Left lung (tissue), 10 donors: ENCODE data around the gene UTS2R. TPM values are rescaled to one million over a fixed set of nuclear protein-coding genes. Genes with fewer than 3 reads are reported as not detected.
"Not testable (repeated sequence)": the region's sequence is repeated elsewhere in the genome, so short reads cannot be mapped to it uniquely, and the experiment has no call there.

Experiments used
- ATAC-seq: fragments of 200-7000 bp; cut with Tn5 transposase; one replicate; pipeline ENCODE4 v1.9.1; 2020; ENCODE audit warnings: moderate library complexity
- DNase-seq, 4 donors: peaks; one replicate each; pipeline ENCODE4 v3.0.0-alpha.2; 2013 to 2020
- H3K27ac ChIP-seq, 2 donors: fragments of 200-600 bp; sonication (generic) in 1 of 2; one replicate each; pipeline versions ENCODE4 v1.5.0 to v1.8.0; 2020 to 2021
- H3K27me3 ChIP-seq, 2 donors: fragments of 200-600 bp; sonication (generic) in 1 of 2; one replicate each; pipeline versions ENCODE4 v1.5.0 to v1.8.0; 2020 to 2021
- H3K36me3 ChIP-seq, 2 donors: fragments of 200-600 bp; sonication (generic) in 1 of 2; one replicate each; pipeline versions ENCODE4 v1.5.0 to v1.8.0; 2020 to 2021
- H3K4me1 ChIP-seq, 2 donors: fragments of 200-600 bp; one replicate each; pipeline ENCODE4 v1.8.0; 2021
- H3K4me3 ChIP-seq, 2 donors: fragments of 200-600 bp; sonication (generic) in 1 of 2; one replicate each; pipeline versions ENCODE4 v1.5.0 to v1.8.0; 2020 to 2021; ENCODE audit warnings: mild to moderate bottlenecking in 1 of 2
- H3K9me3 ChIP-seq, 2 donors: fragments of 200-600 bp; sonication (generic) in 1 of 2; one replicate each; pipeline versions ENCODE4 v1.5.0 to v1.8.0; 2020 to 2021
- CTCF ChIP-seq, 2 donors: fragments of 200-600 bp; sonication (generic) in 1 of 2; IDR thresholded peaks; one replicate each; pipeline versions ENCODE4 v1.5.0 to v1.8.0; 2021; ENCODE audit warnings: antibody characterized with exemption in 2 of 2
- intact Hi-C, 2 donors: fragments of 100-400 bp; cut with DNase I; formaldehyde crosslinking; loops; one replicate each; pipeline versions ENCODE4 v1.11.2 to v1.14.2; 2022
- polyA plus RNA-seq, 6 donors: library from polyadenylated mRNA; unstranded; fragments of 120-200 nt; gene quantifications; one replicate each; pipeline ENCODE4 v1.2.1, GENCODE V29; 2013; ENCODE audit not compliant: insufficient read length in 6 of 6
- total RNA-seq, 2 donors: library from RNA; stranded (reverse); fragmentation: NEBNext Ultra II Directional; extraction: Animal tissue kit (Norgen Biotek cat#: 25700); gene quantifications; one replicate each; pipeline ENCODE4 v1.2.1, GENCODE V29; 2021
- donor health status: DM: no; HTN: yes; CAD: no.
- donor health status: DM: no; HTN: no; CAD: no.

UTS2R gene
- total and polyA plus RNA-seq, 8 donors = 0.11 TPM; not detected in 7

GRCh38 chr17:82410014-82410716 lies 38.6 kb downstream of the UTS2R start:
- no peak for TF ChIP-seq CTCF (IDR thresholded peaks at IDR 0.05)
- no peak for DNase-seq
- Histone ChIP-seq H3K4me1 (peaks cover 0 to 6% of the 10 kb centered on the region in 2 donors), H3K36me3 (peaks cover 0 to 24% of the 10 kb centered on the region in 2 donors), H3K4me3 (no peak overlapping the region), H3K9me3 (no peaks in the 10 kb centered on the region), H3K27me3 (no peaks in the 10 kb centered on the region), H3K27ac (no peak overlapping the region)
- no peak for ATAC-seq
- intact Hi-C loops = loop anchor here in 1 of 2 donors (5.0 kb wide), 1 partner anchor 58 kb away; no protein-coding TSS in a partner anchor

- TF ChIP-seq CTCF (IDR thresholded peaks at IDR 0.05) = no peak
These were observed 40.0 kb downstream of the UTS2R start for GRCh38 chr17:82411396-82412053.

GRCh38 chr17:82412081-82412480 lies 40.5 kb downstream of the UTS2R start:
- not testable (repeated sequence) for H3K27ac ChIP-seq, H3K9me3 ChIP-seq, H3K4me1 ChIP-seq, H3K27me3 ChIP-seq, H3K4me3 ChIP-seq, ATAC-seq, DNase-seq
- intact Hi-C loops = loop anchor here in 1 of 2 donors (5.0 kb wide), 1 partner anchor 60 kb away; no protein-coding TSS in a partner anchor
- peaks cover 0 to 16% of the 10 kb centered on the region in 2 donors for H3K36me3 ChIP-seq

More at GRCh38 chr17:82411396-82412053, 40.0 kb downstream of the UTS2R start:
- intact Hi-C loops = loop anchor here in 1 of 2 donors (5.0 kb wide), 1 partner anchor 59 kb away; no protein-coding TSS in a partner anchor
- DNase-seq (no peak), ATAC-seq (no peak)
- peaks cover 0 to 16% of the 10 kb centered on the region in 2 donors for H3K36me3 ChIP-seq
- H3K4me1 ChIP-seq = peaks cover 0 to 6% of the 10 kb centered on the region in 2 donors
- H3K9me3 ChIP-seq = no peaks in the 10 kb centered on the region
- H3K27ac ChIP-seq = no peak overlapping the region
- H3K27me3 ChIP-seq = no peaks in the 10 kb centered on the region
- H3K4me3 ChIP-seq = no peak overlapping the region

- intact Hi-C loops = loop anchor here in 1 of 2 donors (5.0 kb wide), 1 partner anchor 61 kb away; no protein-coding TSS in a partner anchor
- TF ChIP-seq CTCF (IDR thresholded peaks at IDR 0.05) = no peak
These were observed 41.3 kb downstream of the UTS2R start for GRCh38 chr17:82412535-82413520.

More at GRCh38 chr17:82412535-82413520, 41.3 kb downstream of the UTS2R start:
- DNase-seq (no peak), ATAC-seq (no peak)
- no peak overlapping the region for H3K4me3 ChIP-seq
- peaks cover 0 to 16% of the 10 kb centered on the region in 2 donors for H3K36me3 ChIP-seq
- no peaks in the 10 kb centered on the region for H3K9me3 ChIP-seq
- H3K27ac ChIP-seq = no peak overlapping the region
- H3K27me3 ChIP-seq = no peaks in the 10 kb centered on the region
- H3K4me1 ChIP-seq = peaks cover 2 to 11% of the 10 kb centered on the region in 2 donors
